Measurements from ENCODE around the gene NEUROD6.

DNA sequence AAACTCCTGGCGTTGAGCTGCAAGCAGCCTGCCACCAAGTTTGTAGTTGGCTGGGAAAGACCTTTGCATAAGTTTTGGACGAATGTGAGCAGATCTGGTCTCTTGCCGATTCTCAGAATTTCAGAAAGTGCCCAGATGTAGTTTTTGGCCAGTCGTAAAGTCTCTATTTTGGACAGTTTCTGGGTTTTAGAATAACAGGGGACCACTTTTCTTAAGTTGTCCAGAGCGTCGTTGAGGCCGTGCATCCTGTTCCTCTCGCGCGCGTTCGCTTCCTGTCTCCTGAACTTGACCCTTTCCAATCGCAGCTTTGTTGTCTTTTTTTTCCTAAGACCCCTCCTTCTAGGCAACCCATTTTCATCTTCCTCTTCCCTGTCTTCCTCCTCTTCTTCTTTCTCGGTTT, 1.8 kb downstream of the NEUROD6 start:
- TF ChIP-seq, protein P1, sequence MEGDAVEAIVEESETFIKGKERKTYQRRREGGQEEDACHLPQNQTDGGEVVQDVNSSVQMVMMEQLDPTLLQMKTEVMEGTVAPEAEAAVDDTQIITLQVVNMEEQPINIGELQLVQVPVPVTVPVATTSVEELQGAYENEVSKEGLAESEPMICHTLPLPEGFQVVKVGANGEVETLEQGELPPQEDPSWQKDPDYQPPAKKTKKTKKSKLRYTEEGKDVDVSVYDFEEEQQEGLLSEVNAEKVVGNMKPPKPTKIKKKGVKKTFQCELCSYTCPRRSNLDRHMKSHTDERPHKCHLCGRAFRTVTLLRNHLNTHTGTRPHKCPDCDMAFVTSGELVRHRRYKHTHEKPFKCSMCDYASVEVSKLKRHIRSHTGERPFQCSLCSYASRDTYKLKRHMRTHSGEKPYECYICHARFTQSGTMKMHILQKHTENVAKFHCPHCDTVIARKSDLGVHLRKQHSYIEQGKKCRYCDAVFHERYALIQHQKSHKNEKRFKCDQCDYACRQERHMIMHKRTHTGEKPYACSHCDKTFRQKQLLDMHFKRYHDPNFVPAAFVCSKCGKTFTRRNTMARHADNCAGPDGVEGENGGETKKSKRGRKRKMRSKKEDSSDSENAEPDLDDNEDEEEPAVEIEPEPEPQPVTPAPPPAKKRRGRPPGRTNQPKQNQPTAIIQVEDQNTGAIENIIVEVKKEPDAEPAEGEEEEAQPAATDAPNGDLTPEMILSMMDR (IDR thresholded peaks at IDR 0.05), result no peak
- no peak for TF ChIP-seq POLR2AphosphoS5 (IDR thresholded peaks at IDR 0.05)
